KMS-11 (cell line): ENCODE results near the gene CLSTN1.

Experiments
- H2AFZ ChIP-seq: fragments of 200-600 bp; sonication (generic); 2 replicates; pipeline ENCODE4 v1.6.1; 2016; ENCODE audit warnings: antibody characterized with exemption, mixed run types, low read depth
- H3K27ac ChIP-seq: fragments of 200-600 bp; sonication (generic); 2 replicates; pipeline ENCODE4 v1.6.1; 2016; ENCODE audit warnings: mild to moderate bottlenecking, mixed run types
- H3K27me3 ChIP-seq: fragments of 200-600 bp; sonication (generic); 2 replicates; pipeline ENCODE4 v1.6.1; 2017; ENCODE audit warnings: mild to moderate bottlenecking, low read depth, mixed run types, moderate library complexity; ENCODE audit not compliant: insufficient read depth
- H3K36me3 ChIP-seq: fragments of 200-600 bp; sonication (generic); 2 replicates; pipeline ENCODE4 v1.6.1; 2017; ENCODE audit warnings: mild to moderate bottlenecking, mixed run types; ENCODE audit not compliant: insufficient read depth
- H3K4me1 ChIP-seq: fragments of 200-600 bp; sonication (generic); 2 replicates; pipeline ENCODE4 v1.6.1; 2016; ENCODE audit warnings: mild to moderate bottlenecking, low read depth, mixed run types; ENCODE audit not compliant: poor library complexity, severe bottlenecking
- H3K4me2 ChIP-seq: fragments of 200-600 bp; sonication (generic); 2 replicates; pipeline ENCODE4 v1.7.0; 2016; ENCODE audit warnings: mild to moderate bottlenecking, mixed run types
- H3K4me3 ChIP-seq: fragments of 200-600 bp; sonication (generic); IDR thresholded peaks from 2 replicates; pipeline ENCODE4 v1.6.1; 2017; ENCODE audit warnings: low read depth, low read length, mixed read lengths; ENCODE audit not compliant: insufficient read depth
- H3K79me2 ChIP-seq: fragments of 200-600 bp; sonication (generic); 2 replicates; pipeline ENCODE4 v1.6.1; 2016; ENCODE audit warnings: low read depth, mixed run types; ENCODE audit not compliant: insufficient read depth
- H3K9ac ChIP-seq: fragments of 200-600 bp; sonication (generic); 2 replicates; pipeline ENCODE4 v1.6.1; 2016; ENCODE audit warnings: mild to moderate bottlenecking, mixed run types
- H4K20me1 ChIP-seq: fragments of 200-600 bp; sonication (generic); 2 replicates; pipeline ENCODE4 v1.6.1; 2016; ENCODE audit warnings: mild to moderate bottlenecking, mixed run types; ENCODE audit not compliant: insufficient read depth
- CTCF ChIP-seq: fragments of 200-600 bp; sonication (generic); conservative IDR thresholded peaks from 2 replicates; pipeline ENCODE4 v1.6.1; 2017; ENCODE audit warnings: low read depth, mild to moderate bottlenecking, antibody characterized with exemption, low read length, moderate library complexity, mixed read lengths

The CLSTN1 gene

GRCh38 chr1:9782116-9782751 is 41.5 kb downstream of the CLSTN1 start:
- no peak overlapping the region for H2AFZ ChIP-seq
- peaks cover 46% of the 10 kb centered on the region for H3K4me1 ChIP-seq
- peaks cover 39% of the 10 kb centered on the region; the same call in 1 of the 2 replicates for H3K79me2 ChIP-seq
- TF ChIP-seq CTCF, result no peak
- H3K9ac ChIP-seq, result no peak overlapping the region
- H3K4me2 ChIP-seq, result no peak overlapping the region
- no peaks in the 10 kb centered on the region for H3K36me3 ChIP-seq
- no peak overlapping the region for H3K4me3 ChIP-seq
- H3K27me3 ChIP-seq, result no peaks in the 10 kb centered on the region
- no peaks in the 10 kb centered on the region; the same call in 1 of the 2 replicates for H4K20me1 ChIP-seq
- H3K27ac ChIP-seq, result no peak overlapping the region

- H3K4me2 ChIP-seq, result no peak overlapping the region
- H3K4me1 ChIP-seq, result peaks cover 30% of the 10 kb centered on the region
- peaks cover 24% of the 10 kb centered on the region; the same call in 1 of the 2 replicates for H3K79me2 ChIP-seq
- H3K36me3 ChIP-seq, result no peaks in the 10 kb centered on the region
- no peak for TF ChIP-seq CTCF
- H2AFZ ChIP-seq, result no peak overlapping the region
- no peak overlapping the region for H3K4me3 ChIP-seq
- no peak overlapping the region for H3K9ac ChIP-seq
- no peaks in the 10 kb centered on the region; the same call in 1 of the 2 replicates for H4K20me1 ChIP-seq
- no peak overlapping the region for H3K27ac ChIP-seq
- no peaks in the 10 kb centered on the region for H3K27me3 ChIP-seq
Observed at GRCh38 chr1:9780554-9781110, 43.1 kb downstream of the CLSTN1 start.

- no peaks in the 10 kb centered on the region for H3K36me3 ChIP-seq
- H4K20me1 ChIP-seq, result no peaks in the 10 kb centered on the region; the same call in 1 of the 2 replicates
- H3K27me3 ChIP-seq, result no peaks in the 10 kb centered on the region
- H3K79me2 ChIP-seq, result peaks cover 17% of the 10 kb centered on the region; the same call in 1 of the 2 replicates
- peaks cover 16% of the 10 kb centered on the region for H3K4me1 ChIP-seq
- no peak overlapping the region for H2AFZ ChIP-seq
- H3K9ac ChIP-seq, result no peak overlapping the region
- H3K27ac ChIP-seq, result no peak overlapping the region
- no peak for TF ChIP-seq CTCF
- H3K4me2 ChIP-seq, result no peak overlapping the region
- H3K4me3 ChIP-seq, result no peak overlapping the region
Observed at GRCh38 chr1:9778905-9779304, 44.9 kb downstream of the CLSTN1 start.

GRCh38 chr1:9776685-9777084 is 47.1 kb downstream of the CLSTN1 start:
- H3K36me3 ChIP-seq, result no peaks in the 10 kb centered on the region; the same call in 1 of the 2 replicates
- H3K4me2 ChIP-seq, result no peak overlapping the region
- no peaks in the 10 kb centered on the region; the same call in 1 of the 2 replicates for H4K20me1 ChIP-seq
- H3K79me2 ChIP-seq, result peaks cover 4% of the 10 kb centered on the region; the same call in 1 of the 2 replicates
- TF ChIP-seq CTCF, result no peak
- H3K9ac ChIP-seq, result no peak overlapping the region
- no peak overlapping the region for H3K4me3 ChIP-seq
- no peaks in the 10 kb centered on the region for H3K27me3 ChIP-seq
- no peak overlapping the region for H2AFZ ChIP-seq
- no peak overlapping the region for H3K27ac ChIP-seq
- H3K4me1 ChIP-seq, result peaks cover 16% of the 10 kb centered on the region
